RWPE2 (cell line): Measurements from ENCODE around the gene SPINT1.

Experiments used
- ATAC-seq: fragments of 200-7000 bp; cut with Tn5 transposase; 3 replicates; pipeline ENCODE4 v1.9.1; 2021; ENCODE audit warnings: low read depth
- DNase-seq: peaks from one replicate; pipeline ENCODE4 v3.0.0-alpha.2; 2020; ENCODE audit warnings: low spot score
- H3K27ac ChIP-seq: fragments of 450-650 bp; 2 replicates; pipeline ENCODE4 v1.5.1; 2017; ENCODE audit warnings: mild to moderate bottlenecking; ENCODE audit not compliant: poor library complexity, severe bottlenecking
- H3K27me3 ChIP-seq: fragments of 250-450 bp; sonication (Bioruptor Pico); 2 replicates; pipeline ENCODE4 v1.5.1; 2021; ENCODE audit warnings: mild to moderate bottlenecking, moderate library complexity; ENCODE audit not compliant: insufficient read depth, poor library complexity, severe bottlenecking
- H3K36me3 ChIP-seq: fragments of 250-450 bp; sonication (Bioruptor Pico); 2 replicates; pipeline ENCODE4 v1.5.1; 2020; ENCODE audit warnings: low read depth, mild to moderate bottlenecking, moderate library complexity
- H3K4me1 ChIP-seq: fragments of 250-450 bp; sonication (Bioruptor Pico); 2 replicates; pipeline ENCODE4 v1.5.1; 2021; ENCODE audit warnings: mild to moderate bottlenecking, moderate library complexity; ENCODE audit not compliant: insufficient read depth, poor library complexity, severe bottlenecking
- H3K4me3 ChIP-seq: fragments of 250-450 bp; sonication (Bioruptor Pico); 2 replicates; pipeline ENCODE4 v1.5.1; 2021; ENCODE audit warnings: mild to moderate bottlenecking, moderate library complexity; ENCODE audit not compliant: severe bottlenecking
- H3K9me3 ChIP-seq: fragments of 250-450 bp; sonication (Bioruptor Pico); 2 replicates; pipeline ENCODE4 v1.5.1; 2021; ENCODE audit warnings: mild to moderate bottlenecking, moderate library complexity; ENCODE audit not compliant: severe bottlenecking
- CTCF ChIP-seq: fragments of 450-650 bp; IDR thresholded peaks from one replicate; pipeline ENCODE4 v1.5.1; 2017; ENCODE audit warnings: mild to moderate bottlenecking, moderate library complexity; ENCODE audit not compliant: poor library complexity, severe bottlenecking

SPINT1 gene

GRCh38 chr15:40893019-40893670 is 49.3 kb downstream of the SPINT1 start:
- peaks cover 3% of the 10 kb centered on the region for H3K4me1 ChIP-seq
- DNase-seq (peak; percentile 80), ATAC-seq (no peak)
- no peaks in the 10 kb centered on the region for H3K27me3 ChIP-seq
- TF ChIP-seq CTCF, result no peak
- no peaks in the 10 kb centered on the region for H3K9me3 ChIP-seq
- H3K27ac ChIP-seq, result peak overlapping the region; percentile 54
- peaks cover 17% of the 10 kb centered on the region for H3K36me3 ChIP-seq
- no peak overlapping the region for H3K4me3 ChIP-seq

- Histone ChIP-seq H3K4me3 (peak within 1 kb of the TSS; percentile 56), H3K27ac (peak within 1 kb of the TSS; percentile 54), H3K4me1 (peaks cover 3% of the 10 kb centered on the region), H3K27me3 (no peaks in the 10 kb centered on the region), H3K36me3 (peaks cover 17% of the 10 kb centered on the region), H3K9me3 (no peaks in the 10 kb centered on the region)
- TF ChIP-seq CTCF, result peak; percentile 100
- peak; percentile 100 for DNase-seq
- peak; percentile 88 for ATAC-seq
These were observed 50.2 kb downstream of the SPINT1 start, which contains the start of gene VPS18 for GRCh38 chr15:40893733-40894680. VPS18 (plus strand) TSS chr15:40894450; CDS start chr15:40894769, 319 bp downstream.

GRCh38 chr15:40894681-40895448 is 51.0 kb downstream of the SPINT1 start:
- H3K4me1 ChIP-seq, result peaks cover 3% of the 10 kb centered on the region
- ATAC-seq, result peak; percentile 60

GRCh38 chr15:40899536-40900207 is 55.8 kb downstream of the SPINT1 start:
- ATAC-seq (no peak), DNase-seq (peak; percentile 79)
- no peak for TF ChIP-seq CTCF
- H3K27me3 ChIP-seq, result no peaks in the 10 kb centered on the region
- peaks cover 45% of the 10 kb centered on the region for H3K36me3 ChIP-seq
- H3K27ac ChIP-seq, result no peak overlapping the region
- peaks cover 2% of the 10 kb centered on the region for H3K4me1 ChIP-seq
- no peaks in the 10 kb centered on the region for H3K9me3 ChIP-seq
- H3K4me3 ChIP-seq, result no peak overlapping the region

More at GRCh38 chr15:40894681-40895448, 51.0 kb downstream of the SPINT1 start:
- no peaks in the 10 kb centered on the region for H3K27me3 ChIP-seq
- DNase-seq, result peak; percentile 80
- H3K36me3 ChIP-seq, result peaks cover 17% of the 10 kb centered on the region
- peak overlapping the region; percentile 54 for H3K27ac ChIP-seq
- peak overlapping the region; percentile 56 for H3K4me3 ChIP-seq
- no peak for TF ChIP-seq CTCF
- no peaks in the 10 kb centered on the region for H3K9me3 ChIP-seq
